GM15510 (cell line): ENCODE data around the gene MTO1.

Experiments
- POLR2A ChIP-seq: IDR thresholded peaks from 3 replicates; pipeline ENCODE4 v1.6.1; 2011; ENCODE audit warnings: borderline replicate concordance; ENCODE audit not compliant: insufficient read length; ENCODE audit errors: extremely low read depth

MTO1 gene

GRCh38 chr6:73484438-73484837, 22.9 kb downstream of the MTO1 start:
- no peak for TF ChIP-seq POLR2A

GRCh38 chr6:73487473-73487872, 25.9 kb downstream of the MTO1 start:
- no peak for TF ChIP-seq POLR2A

GRCh38 chr6:73491377-73491776, 29.8 kb downstream of the MTO1 start:
- no peak for TF ChIP-seq POLR2A

- TF ChIP-seq POLR2A, result no peak
These were observed 36.4 kb downstream of the MTO1 start for GRCh38 chr6:73497915-73498314.

GRCh38 chr6:73503027-73503772, 41.7 kb downstream of the MTO1 start:
- no peak for TF ChIP-seq POLR2A

- no peak for TF ChIP-seq POLR2A
These were observed 42.6 kb downstream of the MTO1 start for GRCh38 chr6:73504160-73504559.

GRCh38 chr6:73505142-73505541, 43.6 kb downstream of the MTO1 start:
- TF ChIP-seq POLR2A, result no peak

- TF ChIP-seq POLR2A, result no peak
These were observed 44.7 kb downstream of the MTO1 start for GRCh38 chr6:73506246-73506645.

GRCh38 chr6:73508776-73509175, 47.2 kb downstream of the MTO1 start:
- TF ChIP-seq POLR2A, result no peak

GRCh38 chr6:73509851-73510250, 48.3 kb downstream of the MTO1 start:
- TF ChIP-seq POLR2A, result no peak

- TF ChIP-seq POLR2A, result no peak
These were observed 50.3 kb downstream of the MTO1 start for GRCh38 chr6:73511796-73512195.

- no peak for TF ChIP-seq POLR2A
These were observed 51.9 kb downstream of the MTO1 start for GRCh38 chr6:73513496-73513854.

GRCh38 chr6:73514746-73515110, 53.2 kb downstream of the MTO1 start:
- TF ChIP-seq POLR2A, result no peak

GRCh38 chr6:73515204-73515655, 53.7 kb downstream of the MTO1 start:
- TF ChIP-seq POLR2A, result peak; percentile 24

- peak; percentile 43 for TF ChIP-seq POLR2A
These were observed 55.3 kb downstream of the MTO1 start for GRCh38 chr6:73516514-73517489.

- peak; percentile 51 for TF ChIP-seq POLR2A
These were observed 58.6 kb downstream of the MTO1 start for GRCh38 chr6:73519926-73520687.
